ENCODE results near the gene TRPM2.

Gene TRPM2

GRCh38 chr21:44322621-44323325 is 30.6 kb upstream of the TRPM2 start:
- DNase-seq, result no peak

DNA sequence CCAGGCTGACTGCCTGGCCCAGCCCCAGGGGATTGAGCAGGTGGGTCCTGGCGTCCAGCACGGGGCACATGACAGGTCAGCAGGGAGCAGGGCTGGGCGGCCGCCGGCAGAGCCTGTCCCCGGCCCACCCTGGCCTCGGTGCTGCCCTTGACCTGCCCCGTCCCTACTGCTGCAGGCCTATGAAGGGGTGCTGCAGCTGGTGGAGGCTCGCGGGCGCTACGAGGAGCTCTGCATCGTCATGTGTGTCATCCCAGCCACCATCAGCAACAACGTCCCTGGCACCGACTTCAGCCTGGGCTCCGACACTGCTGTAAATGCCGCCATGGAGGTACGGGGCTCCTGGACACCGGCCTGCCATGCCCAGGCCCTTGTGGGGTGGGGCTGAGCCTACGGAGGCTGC is 29.8 kb upstream of the TRPM2 start:
- DNase-seq, result no peak

DNA sequence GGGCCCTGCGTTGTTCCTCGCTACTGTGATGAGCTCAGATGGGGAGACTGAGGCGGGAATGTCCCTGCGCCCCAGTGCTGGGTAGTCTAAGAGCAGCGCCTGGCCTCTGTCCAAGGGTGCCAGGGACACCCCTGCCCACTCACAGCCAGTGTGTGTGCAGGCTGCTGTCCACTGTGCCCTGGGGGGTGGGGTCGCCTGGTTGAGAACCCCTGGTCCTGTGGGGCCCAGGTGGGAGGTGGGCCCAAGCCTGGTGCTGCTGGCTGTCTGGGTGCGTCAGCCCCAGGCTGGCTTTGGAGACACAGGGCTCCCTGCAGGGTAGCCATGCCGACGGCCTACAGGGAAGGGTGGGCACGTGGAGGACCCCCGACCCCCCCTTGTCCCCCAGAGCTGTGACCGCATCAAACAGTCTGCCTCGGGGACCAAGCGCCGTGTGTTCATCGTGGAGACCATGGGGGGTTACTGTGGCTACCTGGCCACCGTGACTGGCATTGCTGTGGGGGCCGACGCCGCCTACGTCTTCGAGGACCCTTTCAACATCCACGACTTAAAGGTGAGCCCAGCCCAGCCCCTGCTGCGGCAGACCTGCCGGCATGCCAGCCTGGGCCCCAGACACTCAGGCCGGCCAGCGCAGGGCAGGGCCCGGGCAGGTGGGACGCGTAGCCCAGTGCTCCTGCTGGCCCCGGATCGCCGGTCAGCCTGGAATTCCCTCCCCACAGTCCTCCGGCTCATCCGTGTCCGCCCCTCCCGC is 29.1 kb upstream of the TRPM2 start:
- no peak for DNase-seq

GRCh38 chr21:44324854-44325107 is 28.6 kb upstream of the TRPM2 start:
- DNase-seq, result no peak

- no peak for DNase-seq
These were observed 27.8 kb upstream of the TRPM2 start for GRCh38 chr21:44325386-44326271.

- DNase-seq, result no peak
These were observed 27.2 kb upstream of the TRPM2 start for GRCh38 chr21:44326272-44326647.

DNA sequence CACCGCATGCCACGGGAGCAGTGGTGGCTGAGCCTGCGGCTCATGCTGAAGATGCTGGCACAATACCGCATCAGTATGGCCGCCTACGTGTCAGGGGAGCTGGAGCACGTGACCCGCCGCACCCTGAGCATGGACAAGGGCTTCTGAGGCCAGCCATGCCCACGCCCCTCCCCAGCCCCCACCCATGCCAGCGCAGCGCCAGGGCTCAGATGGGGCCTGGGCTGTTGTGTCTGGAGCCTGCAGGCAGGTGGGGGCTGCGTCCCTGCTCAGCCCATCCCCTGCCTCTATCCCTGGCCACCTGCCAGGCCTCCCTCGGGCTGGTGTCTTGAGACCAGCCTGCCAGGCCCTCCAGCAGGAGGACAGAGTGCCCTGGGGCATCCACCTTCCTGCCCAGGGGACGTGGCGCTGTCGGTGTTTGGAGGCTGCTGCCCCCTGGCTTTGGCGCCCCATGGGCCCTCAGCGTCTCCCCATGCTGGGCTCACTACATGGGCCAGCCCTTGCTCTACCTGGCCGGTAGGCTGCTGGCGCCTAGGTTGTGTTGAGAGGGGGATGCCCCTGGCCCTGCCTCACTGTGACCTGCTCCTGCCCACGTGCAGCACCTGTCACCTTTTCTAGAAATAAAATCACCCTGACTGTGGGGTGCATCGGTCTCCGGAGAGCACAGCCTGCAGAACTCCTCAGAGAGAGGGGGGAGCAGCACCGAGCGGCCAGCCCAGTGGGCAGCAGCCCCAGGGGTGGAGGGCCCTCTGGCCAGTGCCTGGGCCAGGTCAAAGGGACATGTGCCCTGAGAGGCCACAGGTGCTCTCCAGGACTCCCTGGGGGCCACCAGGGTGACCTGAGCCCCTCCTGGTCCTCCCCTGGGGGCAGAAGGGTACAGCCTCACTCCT is 26.5 kb upstream of the TRPM2 start:
- DNase-seq, result no peak

GRCh38 chr21:44327603-44327974 is 25.8 kb upstream of the TRPM2 start:
- no peak for DNase-seq

DNA sequence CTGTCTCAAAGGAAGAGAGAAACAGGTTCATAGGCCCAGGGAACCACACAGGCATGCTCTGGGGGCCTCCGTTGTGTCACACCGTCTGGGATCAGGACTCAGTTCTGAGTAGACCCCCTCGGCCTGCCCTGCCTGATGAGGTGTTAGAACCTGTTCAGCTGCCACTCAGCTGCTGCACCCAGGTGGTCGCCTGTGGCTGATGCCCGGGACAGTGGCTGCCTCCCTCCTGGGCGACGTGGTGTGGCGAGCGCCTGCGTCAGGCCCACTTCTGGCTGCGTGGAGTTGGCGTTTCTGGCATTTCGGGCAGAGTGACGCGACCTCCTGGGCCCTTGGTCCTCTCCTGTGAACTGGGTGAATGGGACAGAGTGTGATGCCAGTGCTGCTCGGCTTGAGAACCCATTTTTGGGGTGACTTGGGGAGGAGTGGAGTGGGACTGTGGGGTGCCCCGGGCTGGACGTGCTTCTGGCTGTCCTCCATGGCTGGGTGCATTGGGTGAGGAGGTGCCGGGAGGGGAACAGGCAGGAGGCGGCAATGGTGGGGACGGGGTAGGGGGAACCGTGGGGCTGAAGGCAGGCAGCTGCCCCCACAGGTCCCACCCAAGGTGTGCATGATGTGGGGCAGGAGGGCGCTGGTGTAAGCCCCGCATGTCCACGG is 25.1 kb upstream of the TRPM2 start:
- DNase-seq, result no peak

GRCh38 chr21:44329086-44329889 is 24.1 kb upstream of the TRPM2 start:
- DNase-seq, result no peak

GRCh38 chr21:44329971-44330681 is 23.3 kb upstream of the TRPM2 start:
- DNase-seq, result no peak

DNA sequence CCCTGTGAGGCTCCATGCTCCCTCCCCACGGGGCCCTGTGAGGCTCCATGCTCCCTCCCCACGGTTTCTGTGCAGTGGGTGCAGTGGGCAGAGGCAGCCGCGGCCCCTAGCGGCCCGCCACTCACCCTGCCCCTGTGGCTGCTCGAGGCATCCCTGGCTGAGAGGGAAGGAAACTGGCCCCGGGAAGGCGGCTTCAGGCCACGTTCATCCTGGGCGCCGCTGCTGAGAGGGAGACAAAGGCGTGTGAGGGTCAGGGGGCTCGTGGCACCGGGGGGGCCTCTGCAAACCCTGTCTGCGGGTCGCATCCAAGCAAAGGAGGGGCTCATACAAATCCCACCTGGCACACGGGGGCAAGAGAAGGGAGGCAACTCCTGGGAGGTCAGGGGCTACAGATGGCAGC is 22.7 kb upstream of the TRPM2 start:
- no peak for DNase-seq

- DNase-seq, result no peak
These were observed 22.2 kb upstream of the TRPM2 start for GRCh38 chr21:44331209-44331608.

DNA sequence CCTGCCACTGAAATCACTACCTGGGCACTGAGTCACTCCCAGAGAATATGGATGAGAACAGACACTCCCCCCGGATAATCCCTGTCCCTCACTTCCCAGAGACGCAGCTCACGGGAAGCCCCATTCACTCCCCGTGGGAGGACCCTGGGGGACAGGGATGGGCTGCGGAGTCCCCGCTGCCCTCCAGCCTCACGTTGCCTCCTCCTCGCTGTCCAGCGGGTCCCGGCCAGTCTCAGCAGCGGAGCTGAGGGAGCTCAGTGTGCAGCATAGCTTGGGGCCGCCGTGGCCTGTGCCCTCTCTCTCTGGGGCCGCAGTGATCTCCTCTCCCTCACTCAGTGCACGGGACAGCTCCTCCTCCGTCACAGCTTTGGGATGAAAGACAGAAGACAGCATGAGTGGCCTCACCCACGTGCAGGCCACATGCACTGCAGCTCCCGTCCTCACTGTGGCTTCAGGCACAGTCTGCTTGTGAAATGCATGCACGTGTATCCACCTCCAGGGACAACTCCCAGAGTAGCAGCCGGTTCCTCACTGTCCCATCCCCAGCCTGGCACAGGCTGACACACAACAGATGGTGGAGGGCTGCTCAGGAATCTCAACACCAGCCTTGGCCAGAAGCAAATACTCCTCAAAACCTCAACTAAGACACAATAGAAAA is 21.6 kb upstream of the TRPM2 start:
- no peak for DNase-seq

GRCh38 chr21:44332383-44332782 is 21.0 kb upstream of the TRPM2 start:
- no peak for DNase-seq

- no peak for DNase-seq
These were observed 20.5 kb upstream of the TRPM2 start for GRCh38 chr21:44332965-44333364.

DNA sequence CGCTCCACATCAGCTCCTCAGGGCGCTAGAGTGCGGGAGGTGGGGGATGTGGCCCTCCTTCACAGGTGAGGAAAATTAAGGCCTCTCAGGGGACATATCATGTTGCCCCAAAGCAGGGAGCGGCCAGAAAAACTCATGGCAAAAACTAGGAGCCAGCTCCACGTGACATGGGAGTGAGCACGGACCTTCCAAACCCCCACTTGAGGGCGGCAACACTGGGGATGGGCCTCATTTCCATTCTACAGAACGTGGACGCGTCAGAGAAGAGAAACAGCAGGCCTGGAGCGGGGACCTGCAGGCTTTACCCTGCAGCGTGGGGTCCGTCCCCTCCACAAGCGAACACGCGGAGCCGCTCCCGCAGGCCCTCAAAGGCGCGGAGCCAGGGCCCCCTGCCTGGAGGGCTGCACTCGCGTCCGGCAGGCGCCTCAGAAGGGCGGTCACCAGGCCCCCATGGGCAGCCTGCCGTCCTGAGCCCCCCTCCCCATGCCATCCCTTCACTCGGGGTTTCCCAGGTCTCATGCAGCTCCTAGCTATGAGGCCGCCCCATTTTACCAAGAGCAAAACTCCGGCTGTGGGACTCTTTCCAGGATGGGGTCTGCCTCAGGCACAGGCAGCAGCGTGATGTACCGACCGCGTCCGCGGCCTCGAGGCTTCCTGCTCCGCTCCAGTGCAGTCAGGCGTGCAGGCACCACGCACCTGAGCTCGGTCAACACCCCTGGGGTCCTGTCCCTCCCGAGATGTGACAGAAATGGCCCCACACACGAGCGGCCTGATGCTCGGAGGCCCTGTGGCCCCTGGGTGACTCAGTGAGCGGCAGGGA is 19.7 kb upstream of the TRPM2 start:
- no peak for DNase-seq

DNA sequence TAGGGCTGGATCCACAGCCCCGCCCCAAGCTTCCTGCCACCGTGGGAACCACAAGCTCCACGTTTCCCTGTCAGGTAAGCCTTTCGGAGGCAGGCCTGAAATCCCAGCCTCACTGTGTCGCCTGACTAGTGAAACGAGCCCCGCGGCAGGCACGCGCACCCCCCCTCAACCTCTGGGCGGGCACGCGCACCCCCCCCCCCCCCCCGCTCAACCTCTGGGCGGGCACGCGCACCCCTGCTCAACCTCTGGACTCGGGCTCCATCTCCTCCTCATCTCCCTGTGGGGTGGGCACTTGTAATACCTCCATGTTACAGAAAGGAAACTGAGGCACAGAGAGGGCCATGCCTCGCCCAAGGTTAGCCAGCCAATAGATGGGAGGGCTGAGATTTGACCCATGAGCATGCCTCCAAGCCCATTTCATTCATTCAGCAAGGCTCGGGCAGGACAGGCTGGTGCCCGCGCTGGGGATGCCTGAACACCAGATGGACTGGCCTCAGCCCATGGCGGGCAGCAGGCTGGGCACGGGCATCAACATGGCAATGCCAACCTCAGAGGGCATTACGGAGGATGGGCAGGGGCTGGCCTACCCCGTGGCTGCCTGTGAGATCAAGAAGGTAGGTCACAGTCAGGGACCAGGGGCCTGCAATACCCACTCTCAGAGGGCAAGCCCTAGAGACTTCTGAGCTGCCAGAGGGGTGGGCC is 18.9 kb upstream of the TRPM2 start:
- DNase-seq, result no peak
